Spinal cord (tissue), 10 donors: ENCODE results near the gene RAD51B. TPM values are rescaled to one million over a fixed set of nuclear protein-coding genes. Genes with fewer than 3 reads are reported as not detected.
"Not testable (repeated sequence)": the region's sequence is repeated elsewhere in the genome, so short reads cannot be mapped to it uniquely, and the experiment has no call there.

ENCODE experiments used
- DNase-seq, 6 donors: peaks; one replicate each; pipeline versions ENCODE4 v3.0.0 to v3.0.0-alpha.2; 2013 to 2015; ENCODE audit warnings: low spot score in 6 of 6, low read depth in 4 of 6
- H3K27ac ChIP-seq: one replicate; pipeline ENCODE4 v1.5.1; 2013; ENCODE audit warnings: low read depth, low read length, control low read depth
- H3K27me3 ChIP-seq: one replicate; pipeline ENCODE4 v1.6.1; 2013; ENCODE audit warnings: low read length; ENCODE audit not compliant: control insufficient read depth, insufficient read depth
- H3K36me3 ChIP-seq: one replicate; pipeline ENCODE4 v1.6.1; 2013; ENCODE audit warnings: low read length; ENCODE audit not compliant: control insufficient read depth, insufficient read depth
- H3K4me1 ChIP-seq: one replicate; pipeline ENCODE4 v1.6.1; 2013; ENCODE audit warnings: low read length; ENCODE audit not compliant: control insufficient read depth, insufficient read depth
- H3K4me3 ChIP-seq: one replicate; pipeline ENCODE4 v1.5.1; 2013; ENCODE audit warnings: low read depth, low read length, control low read depth
- H3K9me3 ChIP-seq: one replicate; pipeline ENCODE4 v1.6.1; 2013; ENCODE audit warnings: low read length; ENCODE audit not compliant: control insufficient read depth, insufficient read depth
- WGBS: methylation state at CpG from one replicate; pipeline ENCODE4 v1.1.5; 2013; ENCODE audit warnings: missing lambda C conversion rate; ENCODE audit not compliant: insufficient coverage; 5-methylcytosine and 5-hydroxymethylcytosine counted together
- polyA plus RNA-seq, 2 donors: library from polyadenylated mRNA; unstranded; fragments of 120-200 nt; gene quantifications; one replicate each; pipeline ENCODE4 v1.2.1, GENCODE V29; 2013; ENCODE audit not compliant: insufficient read length in 2 of 2
- total RNA-seq, 2 donors: library from RNA; depleted of rRNA in 1 of 2; stranded (reverse); fragments of 120-200 nt in 1 of 2; fragments of >200 nt in 1 of 2; gene quantifications; one replicate each; pipeline versions ENCODE4 v1.2.3 to v1.2.4, GENCODE V29; 2013 to 2014
- donor health status: healthy.

RAD51B gene
- total and polyA plus RNA-seq, 4 donors: 5.7 to 28.9 (median 14.4) TPM

DNA sequence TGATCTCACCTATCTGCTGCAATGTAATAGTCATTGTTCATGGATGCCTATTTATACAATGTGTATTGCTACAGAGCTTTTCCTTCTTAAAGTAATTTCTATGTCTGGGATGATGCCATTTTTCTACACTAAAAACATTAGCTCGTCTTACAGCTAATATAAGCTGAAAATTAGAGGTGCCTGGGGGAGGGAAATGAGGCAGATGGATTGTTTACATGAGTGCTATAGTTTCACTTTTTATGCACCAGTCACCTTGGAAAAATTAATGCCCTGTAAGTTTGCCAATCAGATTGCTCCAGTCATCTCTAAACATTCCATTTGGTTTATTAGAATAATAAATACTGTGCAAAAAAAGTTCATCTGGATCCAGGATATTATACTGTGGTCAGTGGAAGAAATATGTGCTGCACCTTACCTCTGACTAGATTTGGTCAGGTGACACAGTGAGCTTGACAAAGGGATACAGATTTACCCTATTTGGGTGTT lies 436.2 kb downstream of the RAD51B start:
- no CpG with 5 or more reads among the region's 1 CpG for WGBS
- Histone ChIP-seq H3K27ac (no peak overlapping the region), H3K36me3 (no peaks in the 10 kb centered on the region)

DNA sequence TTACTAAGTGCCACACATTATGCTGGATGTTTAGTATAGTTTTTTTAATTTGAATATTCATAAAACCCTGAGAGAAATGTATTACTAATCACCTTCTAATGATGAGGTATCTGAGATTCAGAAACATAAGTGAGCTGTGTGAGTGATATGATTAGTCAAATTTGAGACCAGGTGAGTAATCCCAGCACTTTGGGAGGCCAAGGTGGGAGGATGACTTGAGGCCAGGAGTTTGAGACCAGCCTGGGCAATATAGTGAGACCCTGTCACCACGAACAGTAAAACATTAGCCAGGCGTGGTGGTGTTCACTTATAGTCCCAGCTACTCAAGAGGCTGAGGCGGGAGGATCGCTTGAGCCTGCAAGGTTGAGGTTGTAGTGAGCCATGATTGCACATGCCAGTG lies 438.4 kb downstream of the RAD51B start:
- Histone ChIP-seq H3K9me3 (no peaks in the 10 kb centered on the region), H3K4me1 (no peaks in the 10 kb centered on the region), H3K27me3 (no peaks in the 10 kb centered on the region), H3K27ac (no peak overlapping the region), H3K4me3 (no peak overlapping the region), H3K36me3 (no peaks in the 10 kb centered on the region)
- 100% methylated on average over 2 of the region's 4 CpGs for WGBS
- DNase-seq: no peak

More for the DNA sequence above, 436.2 kb downstream of the RAD51B start:
- no peak for DNase-seq
- Histone ChIP-seq H3K4me1 (peaks cover under 1% of the 10 kb centered on the region), H3K9me3 (no peaks in the 10 kb centered on the region), H3K27me3 (no peaks in the 10 kb centered on the region), H3K4me3 (no peak overlapping the region)

DNA sequence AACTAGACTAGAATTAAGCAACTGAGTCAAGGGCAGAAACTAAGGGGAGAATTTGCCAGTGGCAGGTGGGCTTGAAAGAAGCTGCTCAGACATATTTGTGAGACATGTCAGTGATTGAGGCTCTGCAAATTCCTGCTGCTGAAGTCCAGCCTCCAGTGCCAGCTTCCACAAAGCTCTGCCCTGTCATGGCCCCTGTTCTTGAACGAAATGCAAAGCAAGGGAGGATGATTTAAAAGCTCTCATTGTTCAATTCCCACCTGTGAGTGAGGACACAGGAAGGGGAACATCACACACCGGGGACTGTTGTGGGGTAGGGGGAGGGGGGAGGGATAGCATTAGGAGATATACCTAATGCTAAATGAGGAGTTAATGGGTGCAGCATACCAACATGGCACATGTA lies 439.4 kb downstream of the RAD51B start:
- not testable (repeated sequence) for H3K4me3 ChIP-seq, H3K27me3 ChIP-seq, H3K36me3 ChIP-seq, DNase-seq, H3K4me1 ChIP-seq, H3K9me3 ChIP-seq, H3K27ac ChIP-seq
- no CpG with 5 or more reads among the region's 2 CpGs for WGBS

DNA sequence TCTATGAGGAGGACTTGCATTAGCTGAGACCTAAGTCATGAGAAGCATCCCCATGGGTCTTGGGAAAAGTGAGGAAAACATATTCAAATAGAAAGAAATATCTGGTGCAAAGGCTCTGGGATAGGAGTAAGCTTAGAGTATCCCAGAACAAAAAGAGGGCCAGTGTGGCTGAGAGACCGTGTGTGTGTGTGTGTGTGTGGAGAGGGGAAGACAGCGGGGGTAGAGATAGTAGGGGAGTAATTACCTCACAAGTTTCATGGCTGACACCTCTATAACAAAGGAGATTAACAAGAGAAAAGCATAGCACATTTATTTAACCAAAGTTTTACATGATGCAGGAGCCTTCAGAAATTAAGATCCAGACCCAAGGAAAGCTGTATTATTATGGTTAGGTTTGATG lies 440.5 kb downstream of the RAD51B start:
- no CpG with 5 or more reads among the region's 2 CpGs for WGBS
- H3K4me3 ChIP-seq: no peak overlapping the region
- no peak for DNase-seq
- H3K36me3 ChIP-seq: no peaks in the 10 kb centered on the region
- no peaks in the 10 kb centered on the region for H3K9me3 ChIP-seq
- H3K27me3 ChIP-seq: no peaks in the 10 kb centered on the region
- no peaks in the 10 kb centered on the region for H3K4me1 ChIP-seq
- no peak overlapping the region for H3K27ac ChIP-seq

DNA sequence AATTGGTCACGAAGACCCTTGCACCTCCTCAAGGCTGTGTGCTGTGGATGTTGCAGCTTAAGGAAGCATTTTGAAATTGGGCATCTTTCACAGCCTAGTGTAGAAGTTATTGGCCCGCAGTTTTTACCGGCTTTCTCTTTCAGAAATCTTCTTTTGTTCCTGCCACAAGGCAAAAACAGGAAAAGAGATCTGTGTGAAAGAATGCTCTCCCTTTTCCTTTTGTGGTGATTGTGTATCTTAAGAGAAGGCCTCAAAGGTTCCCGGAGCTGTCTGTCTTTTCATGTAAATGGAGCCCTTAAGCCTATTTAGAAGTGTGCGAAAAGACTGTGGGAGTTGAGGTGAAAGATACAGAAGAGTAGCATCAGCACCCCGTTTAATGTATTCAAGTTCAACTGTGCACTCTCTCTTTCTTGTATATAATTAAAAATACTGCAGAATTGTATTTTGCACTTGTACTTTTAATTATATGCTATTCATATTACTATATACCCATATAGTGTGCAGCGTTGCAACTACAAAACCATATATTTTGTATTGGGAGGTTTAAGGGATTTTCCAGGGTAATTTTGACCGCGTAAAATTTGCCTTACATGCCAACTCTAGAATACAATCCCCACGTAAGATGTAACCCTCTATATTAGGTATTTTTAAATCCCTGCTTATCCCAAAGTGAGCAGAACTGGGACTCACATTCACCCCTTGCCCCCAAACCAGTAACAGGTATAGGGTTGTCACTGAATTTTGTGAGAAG lies 441.7 kb downstream of the RAD51B start:
- Histone ChIP-seq H3K4me3 (no peak overlapping the region), H3K9me3 (no peaks in the 10 kb centered on the region), H3K27me3 (no peaks in the 10 kb centered on the region), H3K4me1 (no peaks in the 10 kb centered on the region), H3K36me3 (no peaks in the 10 kb centered on the region), H3K27ac (no peak overlapping the region)
- DNase-seq: no peak
- WGBS: no CpG with 5 or more reads among the region's 10 CpGs

DNA sequence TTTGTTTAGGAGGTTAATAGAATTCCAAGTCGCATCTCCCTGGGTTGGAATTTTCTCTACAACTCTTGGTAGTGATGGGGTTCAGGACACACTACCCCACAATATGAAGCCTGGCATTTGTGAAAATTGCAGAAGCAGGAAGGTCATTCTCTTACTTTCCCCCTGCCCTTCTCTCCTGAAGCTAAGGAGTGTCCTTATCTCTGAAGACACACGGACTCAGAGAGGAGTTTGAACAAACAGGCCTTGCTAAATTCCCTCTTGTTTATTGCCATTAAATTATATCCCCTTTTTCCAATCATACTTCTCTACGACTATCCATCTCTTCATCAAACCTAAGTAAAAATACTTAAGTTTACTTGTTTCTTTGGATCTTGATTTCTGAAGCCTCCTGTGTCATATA lies 443.0 kb downstream of the RAD51B start:
- no peaks in the 10 kb centered on the region for H3K4me1 ChIP-seq
- no peaks in the 10 kb centered on the region for H3K27me3 ChIP-seq
- no peak for DNase-seq
- no peak overlapping the region for H3K4me3 ChIP-seq
- no peaks in the 10 kb centered on the region for H3K9me3 ChIP-seq
- no peaks in the 10 kb centered on the region for H3K36me3 ChIP-seq
- WGBS: 50% methylated on average over 1 of the region's 3 CpGs
- no peak overlapping the region for H3K27ac ChIP-seq

DNA sequence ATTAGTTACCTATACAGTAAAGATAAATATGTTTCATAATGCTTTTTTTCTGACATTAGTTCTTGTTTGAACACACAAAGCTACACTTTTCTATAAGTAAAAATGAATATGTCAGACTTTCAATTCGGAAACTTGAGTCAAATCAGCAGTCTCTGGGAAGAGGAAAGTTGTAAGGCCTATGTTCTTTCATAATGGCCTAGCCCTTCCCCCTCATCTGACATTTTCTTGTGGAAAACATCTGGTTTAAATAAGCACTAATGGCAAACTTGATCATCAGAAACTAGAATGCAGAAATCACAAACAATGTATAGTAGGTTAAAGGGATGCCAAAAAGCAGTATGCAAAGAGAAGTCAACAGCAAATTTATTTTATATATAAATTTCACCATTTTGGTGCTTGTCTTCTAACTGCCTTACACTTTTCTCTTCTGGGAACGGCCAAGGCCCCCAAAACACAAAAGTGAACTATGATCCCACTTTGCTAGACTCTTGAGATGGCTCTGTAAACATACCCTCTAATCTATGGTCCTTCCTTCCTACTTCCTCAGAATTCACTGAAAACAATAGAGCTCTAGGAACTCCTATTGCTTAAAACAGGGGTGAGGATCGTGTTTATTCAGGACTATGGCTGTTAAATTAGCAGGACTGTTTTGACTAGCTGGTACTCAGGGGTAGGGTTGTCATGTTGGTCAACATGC lies 444.1 kb downstream of the RAD51B start:
- no peaks in the 10 kb centered on the region for H3K36me3 ChIP-seq
- WGBS: 66% methylated on average over 2 of the region's 3 CpGs
- no peaks in the 10 kb centered on the region for H3K4me1 ChIP-seq
- no peaks in the 10 kb centered on the region for H3K27me3 ChIP-seq
- no peak for DNase-seq
- no peaks in the 10 kb centered on the region for H3K9me3 ChIP-seq
- no peak overlapping the region for H3K4me3 ChIP-seq
- no peak overlapping the region for H3K27ac ChIP-seq

DNA sequence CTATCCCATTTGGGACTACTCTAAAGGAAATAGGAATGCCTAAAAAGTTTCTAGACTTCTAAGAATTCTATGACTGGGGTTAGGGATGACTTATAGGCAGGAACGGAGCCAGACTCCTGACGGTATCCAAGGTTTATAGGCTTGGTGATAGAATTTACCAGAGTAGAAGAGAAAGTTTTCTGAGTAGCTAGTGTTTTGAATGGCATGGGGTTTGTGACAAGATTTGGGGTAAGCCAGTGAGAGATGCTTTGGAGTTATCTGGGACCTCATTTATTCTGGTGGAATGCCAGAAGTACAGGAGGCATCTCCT lies 444.6 kb downstream of the RAD51B start:
- DNase-seq: no peak
- 87% methylated on average over 2 of the region's 2 CpGs for WGBS
- Histone ChIP-seq H3K27ac (no peak overlapping the region), H3K27me3 (no peaks in the 10 kb centered on the region), H3K4me3 (no peak overlapping the region), H3K9me3 (no peaks in the 10 kb centered on the region), H3K4me1 (no peaks in the 10 kb centered on the region), H3K36me3 (no peaks in the 10 kb centered on the region)

DNA sequence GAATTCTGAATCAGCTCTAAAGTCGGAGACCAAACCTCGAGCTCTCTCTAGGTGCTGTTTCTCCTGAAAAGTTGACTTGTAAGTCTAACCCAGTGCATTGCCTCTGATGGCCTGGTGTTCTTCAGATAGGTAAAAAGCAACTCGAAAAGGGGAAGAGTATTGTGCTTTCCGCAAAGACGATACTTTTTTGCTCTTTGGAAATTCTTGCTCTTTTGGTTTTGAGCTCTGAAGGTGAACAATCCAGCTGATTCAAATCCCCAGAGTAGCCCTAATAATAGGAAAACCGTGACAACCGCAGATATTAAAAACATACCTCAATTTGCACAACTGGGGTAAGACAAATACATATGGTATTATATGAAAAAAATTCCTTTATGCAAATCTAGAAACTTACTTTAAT lies 447.4 kb downstream of the RAD51B start:
- DNase-seq: no peak
- Histone ChIP-seq H3K9me3 (no peaks in the 10 kb centered on the region), H3K27ac (peak overlapping the region; percentile 7), H3K27me3 (no peaks in the 10 kb centered on the region), H3K4me3 (no peak overlapping the region), H3K36me3 (no peaks in the 10 kb centered on the region), H3K4me1 (no peaks in the 10 kb centered on the region)
- 100% methylated on average over 2 of the region's 7 CpGs for WGBS

DNA sequence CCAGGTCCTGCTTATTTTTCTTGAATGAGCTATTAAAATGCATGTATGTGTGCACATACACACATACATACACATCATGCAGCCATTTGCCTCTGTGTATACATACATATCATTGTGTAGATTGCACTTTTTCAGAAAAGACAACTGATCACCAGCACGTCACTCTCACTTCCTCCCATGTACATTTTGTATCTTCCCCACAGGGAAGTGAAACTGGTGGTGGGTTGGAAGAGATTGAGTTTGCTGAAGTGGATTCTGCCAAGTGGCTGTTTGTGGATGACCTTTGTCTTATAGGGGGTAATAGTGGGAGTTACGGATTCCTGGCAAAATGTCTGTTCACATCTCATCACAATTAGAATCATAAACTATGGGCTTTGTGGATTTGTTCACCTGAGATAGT lies 448.6 kb downstream of the RAD51B start:
- no peak for DNase-seq

More for the DNA sequence above, 448.6 kb downstream of the RAD51B start:
- no peaks in the 10 kb centered on the region for H3K4me1 ChIP-seq
- H3K27ac ChIP-seq: no peak overlapping the region
- no CpG with 5 or more reads among the region's 2 CpGs for WGBS
- no peak overlapping the region for H3K4me3 ChIP-seq
- no peaks in the 10 kb centered on the region for H3K36me3 ChIP-seq
- H3K9me3 ChIP-seq: no peaks in the 10 kb centered on the region
- no peaks in the 10 kb centered on the region for H3K27me3 ChIP-seq
